HG03196 (cell line): Measurements from ENCODE around the gene RPL39L.
"Not testable (repeated sequence)": the region's sequence is repeated elsewhere in the genome, so short reads cannot be mapped to it uniquely, and the experiment has no call there.

ENCODE experiments used
- ATAC-seq: cut with Tn5 transposase; IDR thresholded peaks from one replicate; pipeline ENCODE4 v1.9.1; 2021; ENCODE audit not compliant: unreplicated experiment

RPL39L gene

DNA sequence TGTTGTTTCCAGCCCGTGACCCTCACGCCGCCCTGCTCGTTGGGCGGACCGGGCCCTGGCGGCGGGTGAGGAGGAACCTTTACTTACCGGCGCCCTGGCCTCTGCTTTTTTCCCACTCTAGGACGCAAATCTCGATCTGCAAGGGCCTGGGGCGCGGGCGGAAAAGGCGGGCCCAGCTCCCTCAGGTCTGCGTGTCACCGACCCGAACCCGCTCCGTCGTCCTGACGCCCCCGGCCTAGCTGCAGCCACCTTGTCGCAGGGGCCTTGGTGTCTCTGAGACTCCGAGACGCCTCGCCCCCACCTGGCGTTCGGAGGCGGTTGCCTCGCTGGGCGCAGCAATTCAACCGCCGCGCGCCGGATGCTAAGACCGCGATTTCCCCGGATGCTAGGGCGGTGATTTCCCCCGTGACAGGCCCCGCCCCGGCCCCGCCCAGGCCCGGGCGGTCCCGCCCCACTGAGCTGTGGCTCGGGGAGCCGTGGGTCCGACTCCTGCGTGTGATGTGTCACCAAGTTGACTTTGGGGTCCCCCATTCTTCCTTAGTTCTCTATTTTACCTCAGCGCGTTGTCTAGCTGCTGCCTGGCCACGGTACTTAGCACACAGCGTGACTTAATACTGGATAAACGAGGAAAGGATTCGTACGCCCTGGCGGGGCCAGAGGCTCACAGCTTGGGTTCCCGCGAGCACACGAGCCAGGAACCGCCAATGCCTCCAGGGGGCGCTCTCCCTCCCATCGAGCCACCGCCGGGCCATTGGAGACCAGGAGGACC lies at the start of gene RPL39L:
RPL39L (minus strand) TSS at position 371 of the 769 bp plus-strand sequence. CDS start 18,196 bp downstream, outside the sequence.
- peak; percentile 99 for ATAC-seq

DNA sequence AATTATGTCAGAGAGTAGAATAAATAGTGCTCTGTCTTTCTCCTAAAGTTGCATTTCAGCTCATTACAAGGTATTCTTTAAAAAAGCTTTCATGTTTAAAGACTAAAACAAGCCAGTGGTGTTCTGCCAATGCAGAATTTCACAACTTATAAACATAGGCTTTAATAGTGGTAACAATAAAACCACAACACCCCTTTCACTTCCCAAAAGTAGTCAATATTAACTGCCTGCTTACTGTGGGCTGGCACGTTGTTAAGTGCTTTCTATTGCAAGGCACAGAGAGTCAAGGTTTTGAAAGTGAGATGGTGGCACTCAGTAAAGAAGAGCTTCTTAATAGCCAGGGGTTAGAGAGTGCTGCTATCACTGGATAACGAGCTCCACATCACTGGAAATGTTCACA lies 49.6 kb upstream of the RPL39L start:
- ATAC-seq, result no peak

DNA sequence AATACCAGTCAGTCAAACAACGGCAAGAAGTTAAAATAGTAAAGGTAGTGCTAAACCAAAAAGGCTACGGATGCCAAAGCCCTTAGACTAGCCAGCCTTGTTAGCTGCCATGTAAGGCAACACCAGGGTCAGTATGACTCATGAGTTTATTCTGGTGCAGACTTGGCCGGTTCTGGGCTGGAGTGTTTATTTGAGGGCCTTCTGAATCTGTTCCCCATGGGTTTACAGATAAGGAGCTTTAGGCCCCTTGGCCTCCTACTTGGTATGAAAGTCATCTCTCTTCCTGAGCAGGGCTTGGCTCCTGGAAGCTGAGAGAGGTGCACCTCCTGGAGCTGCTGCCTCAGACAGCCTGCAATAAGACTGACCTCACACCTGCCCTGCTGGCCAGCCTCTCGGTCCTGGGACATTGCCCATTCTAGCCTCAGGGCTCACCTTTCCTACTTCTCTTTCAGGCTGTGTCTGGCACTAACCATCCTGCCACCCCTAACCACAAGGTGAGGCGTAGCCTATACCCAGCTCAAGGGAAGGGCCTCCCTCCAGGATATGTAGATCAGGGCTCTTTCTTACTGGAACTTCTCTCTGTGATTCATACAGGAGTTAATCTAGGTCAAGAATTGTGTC lies 47.6 kb upstream of the RPL39L start:
- no peak for ATAC-seq

DNA sequence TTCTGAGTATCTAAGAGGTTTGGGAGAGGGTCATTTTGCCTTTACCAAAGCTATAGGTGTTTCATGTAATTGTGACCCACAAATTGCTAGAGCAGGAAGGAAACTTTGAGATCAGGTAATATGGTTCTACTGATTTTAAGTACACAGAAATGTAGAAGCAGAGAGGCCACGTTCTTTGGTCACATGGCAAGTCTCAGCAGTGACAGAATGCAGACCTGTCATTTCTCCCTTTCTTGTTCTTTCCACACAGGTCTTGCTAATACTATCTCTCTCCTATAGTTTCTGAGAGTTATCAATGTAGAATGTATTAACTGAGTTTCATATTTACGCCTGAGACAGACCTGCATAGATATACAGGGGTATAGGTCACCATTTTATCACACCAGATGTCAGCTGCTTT lies 47.1 kb upstream of the RPL39L start:
- ATAC-seq, result no peak

DNA sequence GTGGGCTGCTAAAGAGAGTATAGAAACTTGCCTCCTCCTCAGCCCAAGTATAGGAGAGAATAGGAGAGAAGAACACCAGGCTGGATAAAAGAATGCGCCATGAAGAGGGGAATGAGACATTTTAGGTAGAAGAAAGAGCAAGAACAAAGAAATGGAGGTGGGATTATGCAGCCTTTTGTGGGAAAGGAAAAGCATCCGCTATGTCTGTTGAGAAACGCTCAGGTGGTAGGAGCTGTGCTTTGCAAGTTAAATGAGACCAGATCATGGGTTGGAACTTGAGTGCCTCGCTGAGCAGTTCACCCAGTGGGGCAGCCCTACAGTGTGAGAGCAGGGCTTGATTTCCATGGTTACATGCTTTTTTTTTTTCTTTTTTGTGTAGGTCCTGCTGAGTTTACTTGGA lies 46.5 kb upstream of the RPL39L start:
- no peak for ATAC-seq

DNA sequence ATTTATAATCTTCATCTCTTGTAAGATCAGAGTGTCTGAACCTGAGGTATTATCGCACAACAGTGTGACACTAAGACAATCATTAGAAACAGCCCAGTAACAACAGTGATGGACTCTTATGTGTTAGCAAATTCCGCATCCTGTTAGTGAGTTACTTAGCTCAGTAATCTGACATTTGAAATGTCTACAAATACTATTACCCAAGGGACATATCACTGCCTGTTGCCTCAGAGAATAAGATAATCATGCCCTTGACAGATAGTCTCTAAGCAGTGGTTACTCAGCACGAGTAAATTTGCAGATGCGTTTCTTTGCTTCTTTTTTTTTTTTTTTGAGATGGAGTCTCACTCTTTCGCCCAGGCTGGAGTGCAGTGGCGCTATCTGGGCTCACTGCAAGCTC lies 44.6 kb upstream of the RPL39L start:
- no peak for ATAC-seq

DNA sequence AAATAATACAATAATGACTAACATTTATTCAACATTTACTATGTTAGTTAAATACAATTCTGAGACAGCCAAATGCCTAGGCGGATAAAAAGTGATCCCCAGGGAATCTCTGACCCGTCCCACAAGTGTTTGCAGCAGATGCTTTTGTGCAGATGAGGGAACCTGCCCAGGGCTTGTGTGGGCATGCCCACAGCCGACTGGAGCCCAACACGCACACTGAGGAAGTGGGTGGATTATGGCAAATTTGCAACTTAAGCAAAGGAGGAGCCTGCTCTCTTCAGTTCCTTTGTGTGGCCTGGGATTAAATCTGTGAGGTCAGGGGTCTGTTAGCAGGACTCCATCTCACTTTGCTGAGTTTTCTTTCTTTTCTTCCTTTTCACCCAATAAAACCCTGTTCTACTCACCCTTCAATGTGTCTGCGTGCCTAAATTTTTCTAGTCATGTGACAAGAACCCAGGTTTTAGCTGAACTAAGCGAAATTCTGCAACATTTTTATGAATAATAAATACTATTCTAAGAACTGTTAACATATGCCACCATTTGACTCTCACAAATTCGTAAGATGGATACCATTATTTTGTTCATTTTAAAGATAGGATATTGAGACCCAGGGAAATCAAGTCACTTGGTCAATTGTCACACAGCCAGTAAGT lies 44.0 kb upstream of the RPL39L start:
- ATAC-seq, result peak; percentile 58

DNA sequence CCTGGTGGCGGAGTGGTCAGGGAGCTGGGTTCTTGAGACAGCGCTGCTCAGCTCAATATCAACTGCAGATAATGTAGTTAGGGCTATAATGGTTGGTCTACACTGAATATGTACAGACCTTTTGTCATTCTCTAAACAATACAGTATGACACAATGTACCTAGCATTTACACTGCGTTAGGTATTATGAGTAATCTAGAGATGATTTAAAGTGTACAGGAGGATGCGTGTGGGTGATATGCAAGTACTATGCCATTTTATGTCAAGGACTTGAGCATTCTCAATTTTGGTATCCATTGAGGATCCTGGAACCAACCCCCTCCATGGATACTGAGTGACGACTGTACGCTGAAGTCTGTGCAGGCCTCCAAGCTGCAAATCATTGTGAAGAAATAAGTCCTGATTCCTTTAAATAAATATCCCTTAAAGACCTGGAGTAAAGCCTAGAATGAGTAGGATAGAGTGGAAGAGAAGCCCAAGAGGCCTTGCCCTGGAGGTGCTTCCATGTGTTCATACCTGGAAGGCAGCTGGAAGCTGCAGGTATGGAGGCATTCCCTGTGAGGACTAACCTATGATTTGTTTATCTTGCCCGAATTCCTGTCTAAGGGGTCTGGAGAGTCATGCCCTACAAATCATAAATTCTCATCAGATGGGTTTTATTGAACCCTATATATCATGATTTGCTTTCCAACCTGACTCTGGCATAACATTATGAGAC lies 42.3 kb upstream of the RPL39L start:
- no peak for ATAC-seq

DNA sequence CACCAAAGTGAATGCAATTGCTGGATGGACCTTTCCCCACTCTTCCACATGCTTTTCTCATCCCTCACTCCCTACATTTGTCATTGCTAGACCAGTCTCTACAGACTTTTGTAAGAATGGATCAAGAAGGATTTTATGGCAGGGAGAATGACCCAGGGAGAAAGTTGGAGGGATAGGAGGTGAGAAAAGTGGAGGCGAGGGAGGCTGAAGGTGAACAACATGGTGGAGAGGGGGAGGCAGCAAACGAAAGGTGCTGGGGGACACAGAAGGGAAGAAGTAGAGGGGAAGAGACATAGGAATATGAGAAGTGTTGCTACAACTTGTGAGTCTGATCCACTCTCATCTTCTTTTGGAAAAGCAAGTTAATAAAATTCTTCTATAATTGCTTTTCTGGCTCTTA lies 33.6 kb upstream of the RPL39L start:
- no peak for ATAC-seq

DNA sequence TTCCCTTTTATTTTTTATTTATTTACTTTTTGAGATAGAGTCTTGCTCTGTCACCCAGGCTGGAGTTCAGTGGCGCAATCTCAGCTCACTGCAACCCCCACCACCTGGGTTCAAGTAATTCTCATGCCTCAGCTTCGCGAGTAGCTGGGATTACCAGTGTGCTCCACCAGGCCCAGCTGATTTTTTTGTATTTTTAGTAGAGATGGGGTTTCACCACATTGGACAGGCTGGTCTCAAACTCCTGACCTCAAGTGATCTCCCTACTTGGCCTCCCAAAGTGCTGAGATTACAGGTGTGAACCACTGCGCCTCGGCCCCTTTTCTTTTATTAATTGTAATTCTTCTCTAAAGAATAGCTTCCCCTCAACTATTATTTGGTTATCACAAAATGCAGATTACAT lies 31.6 kb upstream of the RPL39L start:
- not testable (repeated sequence) for ATAC-seq

DNA sequence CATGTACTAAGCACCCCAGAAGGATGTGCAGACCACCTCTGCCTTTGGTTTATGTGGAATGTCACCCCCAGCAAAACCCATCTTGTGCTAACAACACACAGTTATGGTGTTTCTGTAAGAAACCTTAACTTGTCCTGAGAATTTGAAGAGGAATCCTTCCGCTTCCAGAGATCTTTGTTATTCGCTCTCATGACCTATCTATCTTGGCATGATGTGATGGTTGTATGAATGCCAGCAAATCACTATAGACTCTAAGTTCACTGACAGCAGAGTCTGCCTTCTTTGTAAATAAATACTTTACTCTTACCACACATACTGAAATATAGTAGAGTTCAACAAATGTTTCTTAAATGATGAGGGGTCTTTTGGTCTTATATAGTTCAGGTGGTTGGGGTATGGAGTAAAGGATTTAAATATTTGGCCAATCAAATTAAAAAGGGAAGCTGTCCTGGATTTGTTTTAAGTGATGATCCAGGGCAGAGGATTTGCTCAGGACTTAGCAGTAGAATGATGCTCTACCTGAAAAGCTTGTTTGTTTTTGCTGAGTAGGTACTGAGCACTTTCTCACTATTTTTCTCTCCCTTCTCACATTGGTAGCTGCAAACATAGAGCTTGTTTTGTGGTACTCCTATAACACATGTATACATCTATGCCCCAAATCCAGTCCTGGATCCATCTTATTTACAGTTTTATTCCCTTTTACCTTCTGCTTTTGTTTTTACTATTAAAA lies 30.1 kb upstream of the RPL39L start:
- no peak for ATAC-seq

DNA sequence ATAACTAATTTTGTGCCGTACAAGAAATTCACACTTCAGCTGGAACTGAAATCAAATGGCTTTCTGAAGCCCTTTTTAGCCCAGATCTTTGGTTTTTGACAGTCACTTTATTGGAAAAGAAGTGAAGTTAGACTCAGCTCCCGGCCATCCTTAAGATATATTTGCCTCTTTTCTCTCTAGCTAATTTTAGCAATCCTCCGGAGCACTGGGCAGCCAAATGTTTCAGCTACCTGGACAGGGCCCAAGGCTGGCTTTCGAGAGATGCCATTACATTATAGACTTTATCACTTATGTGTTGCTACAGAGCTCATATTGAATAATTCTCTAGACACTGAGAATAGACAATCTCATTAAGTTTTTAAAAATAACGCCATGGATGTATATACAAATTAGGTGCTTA lies 28.5 kb upstream of the RPL39L start:
- no peak for ATAC-seq

DNA sequence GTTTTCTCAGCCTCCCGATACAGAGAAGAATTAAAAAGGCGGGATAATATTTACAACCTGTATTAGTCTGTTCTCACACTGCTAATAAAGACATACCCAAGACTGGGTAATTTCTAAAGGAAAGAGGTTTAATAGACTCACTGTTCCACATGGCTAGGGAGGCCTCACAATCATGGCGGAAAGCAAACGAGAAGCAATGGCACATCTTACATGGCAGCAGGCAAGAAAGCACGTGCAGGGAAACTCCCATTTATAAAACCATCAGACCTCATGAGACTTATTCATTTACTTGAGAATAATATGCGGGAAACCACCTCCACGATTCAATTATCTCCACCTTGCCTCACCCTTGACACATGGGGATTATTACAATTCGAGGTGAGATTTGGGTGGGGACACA lies 27.5 kb upstream of the RPL39L start:
- ATAC-seq, result no peak

DNA sequence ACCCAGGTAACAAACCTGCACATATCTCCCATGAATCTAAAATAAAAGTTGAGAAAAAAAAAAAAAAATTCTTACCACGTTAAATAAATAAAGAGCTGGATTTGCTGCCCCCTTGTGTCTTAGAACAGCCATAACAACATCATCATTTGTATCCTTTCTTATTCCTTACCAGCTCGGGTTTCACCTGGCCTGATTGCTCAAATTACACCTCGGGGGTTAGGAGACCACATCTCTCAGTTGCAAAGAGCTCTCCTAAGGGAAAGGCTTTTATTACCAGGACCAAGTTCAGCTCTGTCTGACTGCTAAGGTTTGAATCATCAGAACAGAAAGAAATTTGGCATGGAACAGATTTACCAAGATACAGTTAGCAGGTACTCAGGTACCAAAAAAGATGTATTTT lies 25.8 kb upstream of the RPL39L start:
- no peak for ATAC-seq

DNA sequence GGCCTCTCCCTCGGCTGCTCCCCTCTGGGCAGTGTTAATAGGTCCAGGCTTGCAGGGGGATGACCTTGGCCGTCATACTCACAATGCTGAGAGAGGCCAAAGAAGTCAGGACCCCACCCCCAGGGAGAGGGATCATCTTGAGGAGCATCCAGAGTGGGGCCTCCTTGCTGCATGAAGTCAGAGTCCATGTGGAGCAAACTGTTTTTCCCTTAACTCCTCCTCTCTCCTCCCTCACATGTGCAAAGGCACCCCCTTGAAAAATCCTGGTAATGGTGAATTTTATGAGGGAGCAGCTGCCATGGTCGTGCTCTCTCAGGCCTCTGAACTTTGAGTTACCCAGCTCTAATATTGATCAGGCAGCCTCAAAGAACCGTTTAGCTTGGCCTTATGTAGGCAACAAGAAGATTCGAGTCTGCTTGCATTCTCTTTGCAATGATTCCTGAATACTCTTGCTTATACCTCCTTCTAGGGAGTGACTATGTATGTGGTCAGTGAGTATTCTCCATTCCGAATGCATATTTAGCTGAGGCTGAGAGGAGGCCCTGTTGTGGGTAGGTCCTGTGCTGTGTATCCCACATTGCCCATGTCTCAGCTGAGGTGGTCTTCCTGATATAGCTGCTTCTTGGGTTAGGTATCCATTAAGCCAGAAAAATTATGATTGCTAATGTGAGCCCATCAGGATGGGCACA lies 23.1 kb upstream of the RPL39L start:
- ATAC-seq, result no peak

DNA sequence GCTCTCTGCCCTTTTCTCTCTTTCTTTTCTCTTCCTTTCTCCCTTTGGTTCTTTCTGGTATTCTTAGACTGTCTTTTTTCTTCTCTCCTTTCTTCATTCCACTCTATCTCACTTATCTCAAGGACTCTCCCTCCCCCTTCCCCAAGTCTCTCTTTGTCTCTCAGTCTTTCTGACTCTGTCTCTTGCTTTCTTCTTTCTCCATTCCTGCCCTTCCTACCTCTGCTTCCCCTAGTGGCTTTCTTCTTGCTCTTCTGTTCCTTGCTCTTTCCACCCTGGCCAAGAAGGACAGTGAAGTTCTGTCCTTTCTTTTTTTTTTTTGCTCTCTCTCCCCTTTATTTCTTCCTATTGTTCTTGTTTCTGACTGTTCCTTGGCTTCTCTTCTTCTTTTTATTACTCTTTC lies 22.3 kb upstream of the RPL39L start:
- ATAC-seq, result no peak

DNA sequence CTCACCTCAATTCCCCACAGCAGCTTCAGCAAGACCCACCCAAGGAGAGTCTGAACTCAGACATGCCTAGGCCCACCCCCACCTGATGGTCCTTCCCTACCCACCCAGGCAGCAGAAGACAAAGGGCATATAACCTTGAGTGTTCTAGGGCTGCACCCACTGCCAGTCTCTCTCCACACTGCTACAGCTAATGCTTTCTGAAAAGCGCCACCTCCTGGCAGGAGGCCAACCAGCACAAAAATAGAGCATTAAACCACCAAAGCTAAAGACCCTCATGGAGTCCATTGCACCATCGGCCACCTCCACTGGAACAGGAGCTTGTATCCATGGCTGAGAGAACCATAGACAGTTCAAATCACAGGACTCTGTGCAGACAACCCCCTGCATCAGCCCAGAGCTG lies 11.3 kb upstream of the RPL39L start:
- no peak for ATAC-seq

DNA sequence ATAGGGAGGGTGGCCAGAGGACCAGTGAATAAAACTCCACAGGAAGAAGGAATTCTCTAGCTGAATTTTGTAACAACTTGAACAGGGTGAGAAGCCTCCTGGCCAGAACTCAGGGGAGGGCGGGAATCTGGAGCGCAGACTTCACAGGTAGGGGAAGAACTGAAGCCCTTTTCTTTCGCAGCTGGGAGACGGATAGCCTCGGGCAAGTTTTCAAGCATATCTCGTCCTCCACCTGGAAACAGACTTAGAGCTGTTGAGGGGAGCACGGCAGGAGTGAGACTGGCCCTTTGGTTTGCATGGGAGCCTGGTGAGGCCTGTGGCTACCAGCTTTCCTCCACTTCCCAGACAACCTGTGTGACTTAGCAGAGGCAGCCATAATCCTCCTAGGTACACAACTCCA lies 10.9 kb upstream of the RPL39L start:
- ATAC-seq, result no peak

DNA sequence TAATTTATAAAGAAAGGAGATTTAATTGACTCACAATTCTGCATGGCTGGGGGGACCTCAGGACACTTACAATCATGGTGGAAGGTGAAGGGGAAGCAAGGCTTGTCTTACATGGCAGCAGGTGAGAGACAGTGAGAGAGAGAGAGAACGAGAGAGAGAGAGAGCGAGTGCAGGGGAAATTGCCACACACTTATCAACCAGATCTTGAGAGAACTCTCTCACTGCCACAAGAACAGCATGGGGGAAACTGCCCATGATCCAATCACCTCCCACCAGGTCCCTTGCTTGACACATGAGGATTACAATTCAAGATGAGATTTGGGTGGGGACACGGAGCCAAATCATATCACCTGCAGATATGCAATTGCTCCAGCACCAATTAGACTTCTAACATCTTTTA lies 7.1 kb upstream of the RPL39L start:
- ATAC-seq, result no peak

DNA sequence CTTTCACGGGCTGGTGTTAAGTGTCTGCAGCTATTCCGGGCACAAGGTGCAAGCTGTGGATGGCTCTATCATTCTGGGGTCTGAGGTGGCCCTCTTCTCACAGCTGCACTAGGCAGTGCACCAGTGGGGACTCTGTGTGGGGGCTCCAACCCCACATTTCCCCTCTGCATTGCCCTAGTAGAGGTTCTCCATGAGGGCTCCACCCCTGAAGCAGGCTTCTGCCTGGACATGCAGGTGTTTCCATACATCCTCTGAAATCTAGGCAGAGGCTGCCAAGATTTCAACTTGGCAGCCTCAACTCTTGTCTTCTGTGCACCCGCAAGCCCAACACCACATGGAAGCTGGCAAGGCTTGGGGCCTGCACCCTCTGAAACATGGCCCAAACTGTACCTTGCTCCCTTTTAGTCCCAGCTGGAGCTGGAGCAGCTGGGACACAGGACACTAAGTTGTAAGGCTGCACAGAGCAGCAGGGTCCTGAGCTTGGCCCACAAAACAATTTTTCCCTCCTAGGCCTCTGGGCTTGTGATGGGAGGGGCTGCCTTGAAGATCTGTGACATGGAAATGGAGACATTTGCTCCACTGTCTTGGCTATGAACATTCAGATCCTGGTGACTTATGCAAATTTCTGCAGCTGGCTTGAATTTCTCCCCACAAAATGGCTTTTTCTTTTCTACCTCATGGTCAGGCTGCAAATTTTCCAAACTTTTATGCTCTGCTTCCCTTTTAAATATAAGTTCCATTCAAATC lies 6.0 kb upstream of the RPL39L start:
- no peak for ATAC-seq
